Left ventricle myocardium inferior (tissue), 1 donor: ENCODE measurements around the gene CASS4. TPM values are rescaled to one million over a fixed set of nuclear protein-coding genes. Genes with fewer than 3 reads are reported as not detected.

Experiments
- DNase-seq: peaks from one replicate; pipeline ENCODE4 v3.0.0-alpha.2; 2020
- H3K27ac ChIP-seq: fragments of 200-600 bp; replicated peaks from 2 replicates; pipeline ENCODE4 v1.8.0; 2021
- H3K27me3 ChIP-seq: fragments of 200-600 bp; 2 replicates; pipeline ENCODE4 v1.8.0; 2021; ENCODE audit warnings: low read depth
- H3K36me3 ChIP-seq: fragments of 200-600 bp; 2 replicates; pipeline ENCODE4 v1.8.0; 2021
- H3K4me1 ChIP-seq: fragments of 200-600 bp; 2 replicates; pipeline ENCODE4 v1.8.0; 2021
- H3K4me3 ChIP-seq: fragments of 200-600 bp; 2 replicates; pipeline ENCODE4 v1.8.0; 2021; ENCODE audit warnings: mild to moderate bottlenecking, moderate library complexity
- H3K9me3 ChIP-seq: fragments of 200-600 bp; replicated peaks from 2 replicates; pipeline ENCODE4 v1.8.0; 2021
- intact Hi-C: fragments of 100-400 bp; cut with micrococcal nuclease; formaldehyde crosslinking; loops from one replicate; pipeline ENCODE4 v1.11.0; 2022
- total RNA-seq: library from RNA; stranded (reverse); fragmentation: NEBNext Ultra II Directional; extraction: Animal tissue kit (Norgen Biotek cat#: 25700); gene quantifications from one replicate; pipeline ENCODE4 v1.2.1, GENCODE V29; 2021
- TF ChIP-seq, protein P1 (sequence below): fragments of 200-600 bp; IDR thresholded peaks from 2 replicates; pipeline ENCODE4 v1.8.0; 2021; ENCODE audit warnings: antibody characterized with exemption, mild to moderate bottlenecking, borderline replicate concordance
- donor health status: DM: no; HTN: yes; CAD: no; lungs with severe emphysema.

The CASS4 gene
- total RNA-seq, 1 donor from 2014 or later, result 0.47 TPM

DNA sequence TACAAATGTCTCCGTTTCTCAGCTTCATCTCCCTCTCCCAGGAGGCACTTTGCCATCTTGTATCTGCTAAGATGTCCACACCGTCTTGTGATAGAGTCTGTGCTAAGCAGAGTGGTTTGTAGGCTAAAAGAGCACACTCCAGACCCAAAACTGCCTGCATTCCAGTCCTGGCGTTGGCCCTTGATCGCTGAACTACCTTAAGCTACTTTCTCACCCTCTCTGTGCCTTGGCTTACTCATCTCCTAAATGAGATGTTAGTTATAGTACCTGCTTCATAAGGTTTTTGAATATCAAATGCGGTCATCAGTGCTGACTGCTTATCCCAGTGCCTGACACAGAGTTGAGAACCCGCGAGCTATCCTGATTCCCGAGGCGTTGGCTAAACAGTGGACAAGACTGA is 14.0 kb downstream of the CASS4 start:
- Histone ChIP-seq H3K9me3 (no peaks in the 10 kb centered on the region), H3K4me3 (no peak overlapping the region), H3K27me3 (peaks cover under 1% of the 10 kb centered on the region), H3K36me3 (no peaks in the 10 kb centered on the region), H3K27ac (no peak overlapping the region), H3K4me1 (peaks cover 23% of the 10 kb centered on the region)
- intact Hi-C loops, result no loop called here
- DNase-seq, result no peak
- TF ChIP-seq, protein P1, sequence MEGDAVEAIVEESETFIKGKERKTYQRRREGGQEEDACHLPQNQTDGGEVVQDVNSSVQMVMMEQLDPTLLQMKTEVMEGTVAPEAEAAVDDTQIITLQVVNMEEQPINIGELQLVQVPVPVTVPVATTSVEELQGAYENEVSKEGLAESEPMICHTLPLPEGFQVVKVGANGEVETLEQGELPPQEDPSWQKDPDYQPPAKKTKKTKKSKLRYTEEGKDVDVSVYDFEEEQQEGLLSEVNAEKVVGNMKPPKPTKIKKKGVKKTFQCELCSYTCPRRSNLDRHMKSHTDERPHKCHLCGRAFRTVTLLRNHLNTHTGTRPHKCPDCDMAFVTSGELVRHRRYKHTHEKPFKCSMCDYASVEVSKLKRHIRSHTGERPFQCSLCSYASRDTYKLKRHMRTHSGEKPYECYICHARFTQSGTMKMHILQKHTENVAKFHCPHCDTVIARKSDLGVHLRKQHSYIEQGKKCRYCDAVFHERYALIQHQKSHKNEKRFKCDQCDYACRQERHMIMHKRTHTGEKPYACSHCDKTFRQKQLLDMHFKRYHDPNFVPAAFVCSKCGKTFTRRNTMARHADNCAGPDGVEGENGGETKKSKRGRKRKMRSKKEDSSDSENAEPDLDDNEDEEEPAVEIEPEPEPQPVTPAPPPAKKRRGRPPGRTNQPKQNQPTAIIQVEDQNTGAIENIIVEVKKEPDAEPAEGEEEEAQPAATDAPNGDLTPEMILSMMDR, result no peak

- intact Hi-C loops, result no loop called here
- H3K4me1 ChIP-seq, result peaks cover 22% of the 10 kb centered on the region
- H3K4me3 ChIP-seq, result no peak overlapping the region
- no peaks in the 10 kb centered on the region for H3K36me3 ChIP-seq
- H3K9me3 ChIP-seq, result no peaks in the 10 kb centered on the region
- no peak overlapping the region for H3K27ac ChIP-seq
- no peak for DNase-seq
- TF ChIP-seq, protein P1, result no peak
- peaks cover 10% of the 10 kb centered on the region for H3K27me3 ChIP-seq
Observed at GRCh38 chr20:56426926-56427325, 14.9 kb downstream of the CASS4 start.

DNA sequence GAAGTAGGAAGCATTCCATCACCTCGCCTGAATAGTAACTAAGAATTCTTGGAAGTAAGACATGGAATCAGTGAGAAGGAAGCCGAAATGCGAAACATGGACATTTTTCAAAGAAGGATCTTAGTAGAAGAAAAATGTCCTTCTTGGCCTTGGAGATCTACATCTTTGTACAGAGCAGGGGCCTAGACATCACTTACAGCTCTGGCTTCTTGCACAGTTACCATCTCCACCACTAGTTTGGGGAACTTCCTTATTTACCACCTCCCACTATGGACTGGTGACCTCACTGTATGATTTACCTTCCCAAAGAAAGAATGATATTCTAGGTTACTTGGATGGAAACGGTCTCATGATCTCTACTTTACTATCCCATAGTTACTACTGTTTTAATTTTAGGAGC is 15.7 kb downstream of the CASS4 start:
- peaks cover 13% of the 10 kb centered on the region for H3K4me1 ChIP-seq

GRCh38 chr20:56428410-56428809 is 16.4 kb downstream of the CASS4 start:
- DNase-seq, result no peak

More for the DNA sequence above, 15.7 kb downstream of the CASS4 start:
- Histone ChIP-seq H3K27me3 (peaks cover 14% of the 10 kb centered on the region), H3K4me3 (no peak overlapping the region), H3K9me3 (no peaks in the 10 kb centered on the region), H3K36me3 (no peaks in the 10 kb centered on the region), H3K27ac (no peak overlapping the region)
- DNase-seq, result no peak
- intact Hi-C loops, result no loop called here
- TF ChIP-seq, protein P1, result no peak

DNA sequence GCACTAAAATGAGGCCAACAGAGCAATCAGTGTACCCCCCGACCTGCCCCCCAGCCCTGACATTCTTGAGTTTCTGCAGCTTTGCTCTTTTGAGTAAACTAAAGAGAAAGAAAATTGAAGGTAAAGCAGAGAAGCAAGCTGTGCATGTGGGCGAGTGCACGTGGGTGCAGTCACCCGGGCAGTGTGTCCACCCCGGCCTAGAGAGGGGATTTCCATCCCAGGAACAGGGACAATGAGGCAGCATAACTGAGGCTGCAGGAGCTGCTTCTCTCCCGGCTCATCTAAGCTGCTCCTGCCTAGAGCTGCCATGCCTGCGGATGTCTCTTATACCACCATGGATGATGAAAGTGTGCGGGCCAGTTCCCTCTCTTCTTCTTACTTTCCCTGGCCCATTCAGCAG is 16.8 kb downstream of the CASS4 start:
- intact Hi-C loops, result no loop called here
- H3K27ac ChIP-seq, result no peak overlapping the region

More at GRCh38 chr20:56428410-56428809, 16.4 kb downstream of the CASS4 start:
- Histone ChIP-seq H3K4me3 (no peak overlapping the region), H3K36me3 (no peaks in the 10 kb centered on the region), H3K27me3 (peaks cover 21% of the 10 kb centered on the region), H3K27ac (no peak overlapping the region), H3K4me1 (peaks cover 7% of the 10 kb centered on the region), H3K9me3 (no peaks in the 10 kb centered on the region)
- intact Hi-C loops, result no loop called here
- TF ChIP-seq, protein P1, result no peak

More for the DNA sequence above, 16.8 kb downstream of the CASS4 start:
- TF ChIP-seq, protein P1, result no peak
- H3K9me3 ChIP-seq, result no peaks in the 10 kb centered on the region
- H3K4me1 ChIP-seq, result peaks cover 5% of the 10 kb centered on the region
- no peaks in the 10 kb centered on the region for H3K36me3 ChIP-seq
- peaks cover 21% of the 10 kb centered on the region for H3K27me3 ChIP-seq
- DNase-seq, result no peak
- H3K4me3 ChIP-seq, result no peak overlapping the region
